Panc1 (cell line): Measurements from ENCODE around the gene GVQW3. TPM values are rescaled to one million over a fixed set of nuclear protein-coding genes. Genes with fewer than 3 reads are reported as not detected.

Experiments
- ATAC-seq: fragments of 200-7000 bp; cut with Tn5 transposase; 2 replicates; pipeline ENCODE4 v1.9.1; 2020; ENCODE audit warnings: mild to moderate bottlenecking, moderate library complexity
- BruUV-seq: library from RNA; stranded (reverse); fragments of 400-500 nt; replicated peaks from 2 replicates; lab custom pipeline; 2021; lab: Mats Ljungman, UMichigan
- CTCF ChIA-PET: fragments of 300-600 bp; sonication (Branson Sonifier 250); formaldehyde crosslinking; loops from one replicate; lab custom pipeline; 2022; ENCODE audit warnings: antibody characterized with exemption; lab: Charles Lee
- POLR2A ChIA-PET: fragments of 300-600 bp; sonication (Branson Sonifier 250); formaldehyde crosslinking; loops from one replicate; lab custom pipeline; 2022; ENCODE audit warnings: antibody characterized with exemption; lab: Charles Lee
- DNase-seq: peaks from one replicate; pipeline ENCODE4 v3.0.0-alpha.2; 2010; ENCODE audit warnings: low read depth, low spot score
- H3K27ac ChIP-seq: 2 replicates; pipeline ENCODE4 v1.5.1; 2011; ENCODE audit warnings: mild to moderate bottlenecking, low read length, inconsistent platforms
- H3K27me3 ChIP-seq: fragments of 200-500 bp; sonication (Bioruptor generic); 2 replicates; pipeline ENCODE4 v1.6.0; 2014; ENCODE audit warnings: low read length, inconsistent platforms; ENCODE audit not compliant: control insufficient read depth, insufficient read depth
- H3K36me3 ChIP-seq: fragments of 200-500 bp; sonication (Bioruptor generic); 2 replicates; pipeline ENCODE4 v1.5.1; 2014; ENCODE audit warnings: inconsistent platforms, mild to moderate bottlenecking, low read length, moderate library complexity; ENCODE audit not compliant: control insufficient read depth, insufficient read depth
- H3K4me1 ChIP-seq: 2 replicates; pipeline ENCODE4 v1.5.1; 2011; ENCODE audit warnings: inconsistent platforms, mild to moderate bottlenecking, low read length, moderate library complexity; ENCODE audit not compliant: control insufficient read depth, insufficient read depth
- H3K4me3 ChIP-seq, 2 experiments: 2 replicates each; pipeline ENCODE4 v1.5.1; 2011 to 2012; ENCODE audit warnings: low read depth in 2 of 2, low read length in 2 of 2, mild to moderate bottlenecking in 2 of 2, inconsistent platforms in 1 of 2, moderate library complexity in 1 of 2
- H3K9me3 ChIP-seq: fragments of 200-500 bp; sonication (Bioruptor generic); 2 replicates; pipeline ENCODE4 v1.5.1; 2014; ENCODE audit warnings: low read depth, mild to moderate bottlenecking, inconsistent platforms, low read length, moderate library complexity; ENCODE audit not compliant: control insufficient read depth, insufficient read depth
- CTCF ChIP-seq: fragments of 450-650 bp; IDR thresholded peaks from 2 replicates; pipeline ENCODE4 v1.5.1; 2017; ENCODE audit warnings: mild to moderate bottlenecking
- POLR2AphosphoS5 ChIP-seq: IDR thresholded peaks from 2 replicates; pipeline ENCODE4 v1.6.1; 2012; ENCODE audit warnings: mild to moderate bottlenecking, low read depth, low read length, moderate library complexity
- REST ChIP-seq, 2 experiments: IDR thresholded peaks; 2 replicates each; pipeline ENCODE4 v1.6.1; 2011 to 2012; ENCODE audit warnings: low read depth in 2 of 2, control low read depth in 1 of 2, low read length in 1 of 2, mild to moderate bottlenecking in 1 of 2, moderate library complexity in 1 of 2; ENCODE audit not compliant: insufficient read depth in 1 of 2
- SIN3A ChIP-seq: IDR thresholded peaks from 2 replicates; pipeline ENCODE4 v1.6.1; 2012; ENCODE audit warnings: low read depth, mild to moderate bottlenecking, low read length, moderate library complexity, borderline replicate concordance; ENCODE audit not compliant: insufficient read depth
- TCF7L2 ChIP-seq: IDR thresholded peaks from 2 replicates; pipeline ENCODE4 v1.6.1; 2011; ENCODE audit warnings: mild to moderate bottlenecking, low read depth, low read length, inconsistent platforms
- in situ Hi-C: cut with HindIII; loops from 2 replicates; pipeline ENCODE4 v1.10.0; 2016; ENCODE audit warnings: low sequenced_read_pairs, low pct_unique_long_range_greater_than_20kb
- intact Hi-C: fragments of 100-400 bp; cut with micrococcal nuclease; formaldehyde crosslinking; loops from one replicate; pipeline ENCODE4 v1.10.0; 2022; ENCODE audit not compliant: unreplicated experiment
- total RNA-seq: library from RNA; stranded (reverse); gene quantifications from one replicate; pipeline ENCODE4 v1.2.1, GENCODE V29; 2021; ENCODE audit not compliant: unreplicated experiment

GVQW3 gene
- total RNA-seq, 1 experiment from 2014 or later, result 3.2 TPM

- in situ Hi-C loops (no loop called here), intact Hi-C loops (no loop called here)
- peaks cover 6% of the 10 kb centered on the region; the same call in 1 of the 2 replicates for H3K36me3 ChIP-seq
- H3K9me3 ChIP-seq, result no peaks in the 10 kb centered on the region
- TF ChIP-seq REST (IDR thresholded peaks at IDR 0.05; ENCODE audit: insufficient read depth in 1 of 2, low read depth in 2 of 2, low read length in 1 of 2) (no peak), TCF7L2 (no peak), POLR2AphosphoS5 (no peak), SIN3A (no peak), CTCF (no peak)
- no peak overlapping the region for H3K4me3 ChIP-seq
- no peak for ATAC-seq
- no TSS peak for BruUV-seq
- no peaks in the 10 kb centered on the region for H3K27me3 ChIP-seq
- ChIA-PET POLR2A (no interaction called here), CTCF (no interaction called here)
- DNase-seq, result no peak
- no peak overlapping the region for H3K27ac ChIP-seq
- H3K4me1 ChIP-seq, result peaks cover 3% of the 10 kb centered on the region; the same call in 1 of the 2 replicates
These were observed 75.4 kb downstream of the GVQW3 start for GRCh38 chr11:76456571-76456970.

Other genes starting within 250 kb of the GVQW3 start
- 1.1 TPM for gene WNT11, start 174.8 kb upstream of the GVQW3 start, total RNA-seq
- gene THAP12, start 191 bp upstream of the GVQW3 start, total RNA-seq, result 57.3 TPM
- gene EMSY, start 63.7 kb downstream of the GVQW3 start, total RNA-seq, result 26.4 TPM